HG02970 (cell line): ENCODE measurements around the gene RPS21.
A peak's percentile ranks its signal among the peaks of the same experiment; 100 is the strongest.

ENCODE experiments used
- ATAC-seq: cut with Tn5 transposase; IDR thresholded peaks from one replicate; pipeline ENCODE4 v1.9.1; 2021; ENCODE audit warnings: mild to moderate bottlenecking, moderate library complexity, moderate number of reproducible peaks; ENCODE audit not compliant: unreplicated experiment, low FRiP score

The RPS21 gene

DNA sequence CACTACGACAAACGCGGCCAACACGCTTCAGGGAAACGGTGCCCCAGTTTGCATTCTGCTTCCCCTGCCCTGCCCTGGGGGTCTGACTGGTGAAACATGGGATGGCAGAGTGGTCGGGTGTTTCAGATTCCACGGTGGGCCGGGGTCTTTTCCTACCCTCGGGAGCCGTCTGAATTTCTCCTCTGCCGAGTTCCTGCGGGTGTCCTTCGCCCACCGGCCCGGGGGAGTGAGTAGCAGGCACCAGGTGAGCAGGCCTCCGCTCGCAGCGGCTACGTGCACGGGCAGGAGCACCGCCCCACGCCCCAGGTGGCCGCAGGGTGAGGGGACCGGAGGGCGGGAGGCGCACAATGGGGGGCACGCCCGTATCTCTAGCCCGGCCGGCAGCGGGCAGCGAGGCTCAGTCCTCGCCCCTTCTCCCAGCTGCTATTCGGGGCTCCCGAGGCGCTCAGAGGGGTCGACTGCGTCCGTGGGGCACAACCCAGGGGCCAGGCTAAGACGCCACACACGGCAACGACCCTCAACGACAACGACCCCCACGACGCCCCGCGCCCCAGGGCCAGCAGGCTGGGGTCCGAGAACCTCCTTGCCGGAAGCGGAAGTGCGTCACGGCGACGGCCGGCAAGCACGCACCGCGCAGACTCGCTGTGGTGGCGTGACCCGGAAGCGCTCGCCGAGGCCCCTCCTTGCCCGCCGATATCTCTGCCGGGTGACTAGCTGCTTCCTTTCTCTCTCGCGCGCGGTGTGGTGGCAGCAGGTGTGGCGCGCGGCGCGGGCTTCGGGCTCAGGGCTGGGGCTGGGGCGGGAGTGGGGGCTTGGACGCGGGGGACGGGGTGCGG lies at the start of gene RPS21:
TSS of gene RPS21 (plus strand) at position 721 of the 836 bp plus-strand sequence. CDS start 236 bp downstream, outside the sequence.
- peak; percentile 83 for ATAC-seq

DNA sequence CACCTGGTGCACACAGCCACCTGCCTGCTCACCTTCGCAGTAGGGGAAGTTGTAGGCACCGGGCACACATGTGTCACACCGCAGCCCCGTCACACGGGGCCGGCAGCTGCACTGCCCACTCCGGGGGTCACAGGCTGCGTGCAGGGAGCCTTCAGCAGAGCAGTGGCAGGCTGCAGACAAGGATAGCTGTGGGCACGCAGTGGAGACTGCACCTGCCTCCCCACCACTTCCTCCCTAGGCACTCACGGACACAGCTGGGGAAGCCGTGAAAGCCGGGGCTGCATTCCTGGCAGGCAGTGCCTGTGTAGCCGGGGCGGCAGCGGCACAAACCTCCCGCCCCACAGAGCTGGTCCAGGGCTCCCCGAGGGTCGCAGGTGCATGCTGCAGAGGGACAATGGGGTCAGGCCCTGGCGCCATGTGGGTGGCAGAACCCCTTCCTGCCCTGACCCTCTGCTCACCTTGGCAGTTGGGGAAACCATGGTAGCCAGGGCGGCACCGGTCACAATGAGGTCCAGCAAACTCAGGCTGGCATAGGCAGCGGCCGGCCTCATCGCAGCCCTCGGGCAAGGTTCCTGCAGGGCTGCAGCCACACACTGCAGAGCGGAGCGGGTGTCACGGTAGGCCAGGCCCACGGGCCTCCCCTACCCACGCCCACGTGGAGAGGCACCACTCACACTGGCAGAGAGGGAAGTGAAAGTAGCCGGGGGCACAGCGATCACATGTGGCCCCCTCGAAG lies 49.2 kb upstream of the RPS21 start:
- no peak for ATAC-seq

DNA sequence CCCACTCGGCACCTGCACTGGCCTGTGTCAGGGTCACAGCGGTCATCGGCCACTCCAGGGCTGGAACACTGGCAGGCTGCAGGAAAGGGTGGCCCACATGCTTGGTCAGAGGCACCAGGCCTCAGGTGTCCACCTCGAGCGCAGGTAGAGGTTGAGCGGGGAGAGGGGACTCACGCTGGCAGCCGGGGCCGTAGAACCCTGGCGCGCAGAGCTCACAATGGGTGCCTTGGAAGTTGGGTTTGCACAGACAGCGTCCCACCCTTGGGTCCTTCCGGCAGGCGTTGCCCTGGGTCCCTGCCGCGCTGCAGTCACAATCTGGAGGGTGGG lies 48.6 kb upstream of the RPS21 start:
- no peak for ATAC-seq

DNA sequence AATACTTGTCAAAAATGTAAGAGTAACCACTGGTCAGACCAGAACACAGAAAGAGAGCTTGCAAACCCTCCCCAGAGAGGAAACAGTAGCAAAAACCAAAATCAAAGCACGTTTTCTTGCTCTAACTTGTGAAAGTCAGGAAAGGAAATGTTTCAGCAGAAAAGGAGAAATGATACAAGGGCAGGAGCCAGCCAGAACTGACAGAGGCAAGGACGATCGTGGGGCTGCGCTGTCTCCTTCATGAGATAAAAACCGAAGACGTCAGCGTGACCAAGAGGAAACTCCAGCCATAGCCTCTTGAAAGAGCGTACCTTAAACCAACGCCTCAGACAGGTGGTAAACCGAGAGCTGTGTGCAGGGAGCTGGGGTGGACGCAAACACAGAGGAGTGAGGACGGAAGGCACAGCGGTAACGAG lies 47.2 kb upstream of the RPS21 start:
- peak; percentile 60 for ATAC-seq

DNA sequence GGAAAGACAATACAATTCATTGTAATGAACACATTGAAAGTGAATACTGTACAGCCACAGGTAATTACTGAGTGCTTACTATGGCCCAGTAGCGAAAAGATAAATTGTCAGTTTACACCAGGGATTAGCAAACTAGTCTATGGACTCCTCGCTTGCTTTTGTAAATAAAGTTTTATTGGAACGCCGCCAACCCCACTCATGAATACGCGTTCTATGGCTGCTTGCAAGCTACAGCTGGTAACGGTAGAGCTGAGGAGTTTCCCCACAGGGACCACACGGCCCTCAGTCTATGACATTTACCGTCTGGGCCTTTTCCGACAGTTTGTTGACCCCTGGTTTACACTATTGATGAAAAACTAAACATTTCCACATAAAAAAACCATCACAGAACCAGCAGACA lies 44.0 kb upstream of the RPS21 start:
- no peak for ATAC-seq

- no peak for ATAC-seq
Observed at GRCh38 chr20:62344092-62344491, 42.8 kb upstream of the RPS21 start.

DNA sequence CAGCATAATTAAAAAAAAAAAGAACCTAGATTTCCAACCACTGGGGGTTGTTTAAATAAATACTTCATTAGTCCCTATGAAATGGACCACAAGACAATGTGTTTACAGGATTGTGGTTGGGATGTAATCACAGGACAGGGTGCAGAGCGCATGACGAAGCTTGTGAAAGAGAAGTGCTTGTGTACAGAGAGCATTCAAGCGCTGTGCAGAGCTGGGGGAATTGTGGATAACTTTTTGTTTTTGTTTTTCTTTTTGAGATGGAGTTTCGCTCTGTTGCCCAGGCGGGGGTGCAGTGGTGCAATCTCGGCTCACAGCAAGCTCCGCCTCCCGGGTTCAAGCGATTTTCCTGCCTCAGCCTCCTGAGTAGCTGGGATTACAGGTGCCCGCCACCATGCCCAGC lies 42.1 kb upstream of the RPS21 start:
- ATAC-seq: no peak

DNA sequence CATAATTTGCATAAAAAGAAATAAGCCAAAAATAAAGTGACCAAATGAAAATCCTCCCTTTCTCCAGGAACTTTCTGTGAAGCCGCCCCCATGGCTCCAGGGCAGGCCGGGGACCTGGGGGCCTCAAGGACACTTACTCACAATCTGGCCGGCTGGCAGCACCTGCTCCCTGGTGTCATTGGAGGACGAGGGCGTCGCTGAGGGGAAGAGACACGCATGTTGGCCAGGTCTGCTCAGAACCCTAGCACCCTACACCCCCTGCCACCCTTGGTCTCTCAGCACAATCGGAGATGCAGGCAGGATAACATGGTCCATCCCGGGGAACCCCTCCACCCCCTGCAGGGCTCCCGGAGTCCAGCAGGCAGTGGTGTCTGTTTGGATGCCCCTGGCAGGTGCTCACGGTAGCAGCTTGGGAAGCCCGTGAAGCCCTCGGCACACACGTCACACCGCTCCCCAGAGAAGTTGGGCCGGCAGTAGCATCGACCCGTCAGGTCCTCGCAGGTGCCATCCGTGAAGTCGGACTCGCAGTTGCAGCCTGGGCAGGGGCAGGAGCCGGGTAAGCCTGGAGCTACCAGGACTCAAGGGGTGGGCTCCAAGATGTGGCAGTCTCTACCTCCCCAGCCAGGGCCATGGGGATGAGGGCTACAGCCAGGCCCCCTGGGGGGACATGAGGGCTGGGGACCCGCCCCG lies 41.1 kb upstream of the RPS21 start:
- no peak for ATAC-seq

DNA sequence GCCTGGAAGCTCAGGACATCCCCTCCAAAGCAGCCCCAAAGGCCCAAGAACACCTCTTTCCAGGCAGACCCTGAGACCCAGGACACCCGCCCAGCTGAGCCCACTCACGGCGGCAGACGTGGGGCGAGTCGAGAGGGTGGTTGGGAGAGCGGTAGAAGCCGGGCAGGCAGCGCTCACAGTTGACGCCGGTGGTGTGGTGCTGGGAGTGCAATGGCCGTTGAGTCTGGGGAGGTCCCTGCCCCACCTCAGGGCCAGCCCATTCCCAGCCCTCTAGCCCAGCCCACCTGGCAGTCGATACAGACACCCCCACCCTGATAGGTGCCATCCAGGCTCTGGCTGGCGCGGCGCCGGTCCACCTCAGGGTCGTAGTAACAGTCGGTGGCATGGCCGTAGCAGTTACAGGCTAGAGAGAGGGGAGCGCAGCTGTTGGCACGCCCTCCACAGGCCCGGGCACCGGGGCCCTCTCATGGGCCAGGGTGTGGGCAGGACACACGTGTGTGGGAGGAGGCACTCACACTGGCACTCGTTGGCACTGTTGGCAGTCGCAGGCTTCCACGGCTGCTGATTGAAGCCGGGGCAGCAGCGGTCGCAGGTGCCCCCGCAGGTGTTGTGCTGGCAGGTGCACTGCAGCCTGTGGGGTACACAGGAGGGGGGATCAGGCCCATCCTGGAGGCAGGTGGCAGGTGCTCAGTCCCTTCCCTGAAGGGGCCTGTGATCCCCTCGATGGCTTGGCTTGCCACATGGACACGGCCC lies 40.3 kb upstream of the RPS21 start:
- ATAC-seq: no peak

GRCh38 chr20:62347151-62347404 lies 39.8 kb upstream of the RPS21 start:
- no peak for ATAC-seq

GRCh38 chr20:62347445-62347844 lies 39.5 kb upstream of the RPS21 start:
- no peak for ATAC-seq

DNA sequence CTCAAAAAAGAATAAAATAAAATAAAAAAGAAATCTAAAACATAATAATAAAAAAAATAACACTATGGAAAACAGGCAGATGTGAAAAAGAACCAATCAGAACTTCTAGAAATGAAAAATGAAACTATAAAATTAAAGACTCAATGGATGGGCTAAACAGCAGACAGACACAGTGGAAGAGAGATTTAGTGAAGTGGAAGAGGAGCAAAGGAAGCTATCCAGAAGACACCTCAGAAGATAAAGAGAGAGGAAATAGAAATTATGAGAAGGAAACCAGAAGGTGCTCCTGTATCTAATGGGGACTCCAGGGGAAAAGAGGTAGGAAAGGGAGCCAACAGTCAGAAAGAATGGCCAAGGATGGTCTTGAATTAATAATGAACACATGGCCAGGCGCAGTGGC lies 38.3 kb upstream of the RPS21 start:
- no peak for ATAC-seq

GRCh38 chr20:62349556-62350097 lies 37.3 kb upstream of the RPS21 start:
- no peak for ATAC-seq

- ATAC-seq: no peak
Observed at GRCh38 chr20:62350098-62350628, 36.7 kb upstream of the RPS21 start.

- no peak for ATAC-seq
Observed at GRCh38 chr20:62350629-62351422, 36.1 kb upstream of the RPS21 start.

DNA sequence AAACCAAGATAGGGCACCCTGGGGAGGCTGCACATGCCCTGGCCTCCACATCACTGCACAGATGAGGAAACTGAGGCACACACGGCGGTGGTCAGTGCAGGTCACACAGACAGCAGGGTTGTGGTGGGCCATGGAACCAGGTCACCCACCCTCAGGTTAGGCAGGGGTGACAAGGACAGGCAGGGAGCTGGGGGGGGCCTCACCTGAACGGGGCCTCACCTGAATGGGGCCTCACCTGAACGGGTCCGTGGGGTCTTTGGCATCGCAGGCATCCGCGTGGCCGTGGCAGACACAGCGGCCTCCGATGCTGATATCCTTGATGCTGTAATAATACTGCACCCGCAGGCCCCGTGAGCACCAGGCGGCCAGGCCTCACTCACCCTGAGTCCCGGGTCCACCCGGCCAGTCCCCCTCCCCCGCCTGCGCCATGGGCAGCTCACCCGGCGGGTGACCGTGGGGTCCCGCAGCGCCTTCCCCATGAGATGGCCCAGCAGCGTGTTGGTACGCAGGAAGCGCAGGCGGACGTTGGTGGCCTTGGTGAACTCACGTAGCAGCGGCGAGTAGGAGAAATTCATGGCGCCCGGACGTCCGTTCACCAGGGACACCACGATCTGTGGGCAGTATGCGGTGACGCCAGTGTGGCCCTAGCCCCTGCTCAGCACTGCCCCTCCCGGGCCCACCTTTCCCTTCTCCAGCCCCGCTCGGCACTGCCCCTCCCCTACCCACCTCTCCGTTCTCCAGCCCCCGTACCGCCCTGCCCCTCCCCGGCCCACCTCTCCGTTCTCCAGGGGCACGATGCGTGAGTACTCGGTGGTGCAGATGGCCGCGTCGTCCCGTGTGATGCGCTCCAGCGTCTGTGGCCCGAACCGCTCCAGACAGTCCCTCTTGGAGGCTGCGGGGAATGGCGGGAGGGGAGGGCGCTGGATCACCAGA lies 35.2 kb upstream of the RPS21 start:
- ATAC-seq: no peak

GRCh38 chr20:62352402-62353288 lies 34.3 kb upstream of the RPS21 start:
- ATAC-seq: no peak
